ENCODE results near the gene TIE1.

Gene TIE1

GRCh38 chr1:43299101-43299500 is 1.7 kb upstream of the TIE1 start:
- in situ Hi-C loops (cut with MboI; ENCODE audit: low sequenced_read_pairs, unreplicated experiment), result no loop called here
- DNase-seq (ENCODE audit: low spot score), result no peak
- TF ChIP-seq CTCF (IDR thresholded peaks at IDR 0.05; ENCODE audit: borderline replicate concordance, control extremely low read depth, extremely low read depth, insufficient read depth, missing control alignments), result no peak

GRCh38 chr1:43302201-43302600 is 1.4 kb downstream of the TIE1 start:
- TF ChIP-seq CTCF (IDR thresholded peaks at IDR 0.05; ENCODE audit: borderline replicate concordance, control extremely low read depth, extremely low read depth, insufficient read depth, missing control alignments), result no peak
- DNase-seq (ENCODE audit: low spot score), result no peak
- in situ Hi-C loops (cut with MboI; ENCODE audit: low sequenced_read_pairs, unreplicated experiment), result no loop called here

GRCh38 chr1:43302721-43303470 is 2.1 kb downstream of the TIE1 start:
- in situ Hi-C loops (cut with MboI; ENCODE audit: low sequenced_read_pairs, unreplicated experiment), result no loop called here
- DNase-seq (ENCODE audit: low spot score), result no peak
- TF ChIP-seq CTCF (IDR thresholded peaks at IDR 0.05; ENCODE audit: borderline replicate concordance, control extremely low read depth, extremely low read depth, insufficient read depth, missing control alignments), result no peak

GRCh38 chr1:43303471-43304313 is 2.9 kb downstream of the TIE1 start:
- in situ Hi-C loops (cut with MboI; ENCODE audit: low sequenced_read_pairs, unreplicated experiment), result no loop called here
- DNase-seq (ENCODE audit: low spot score), result no peak
- TF ChIP-seq CTCF (IDR thresholded peaks at IDR 0.05; ENCODE audit: borderline replicate concordance, control extremely low read depth, extremely low read depth, insufficient read depth, missing control alignments), result no peak

- TF ChIP-seq CTCF (IDR thresholded peaks at IDR 0.05; ENCODE audit: borderline replicate concordance, control extremely low read depth, extremely low read depth, insufficient read depth, missing control alignments), result no peak
- no peak for DNase-seq (ENCODE audit: low spot score)
- in situ Hi-C loops (cut with MboI; ENCODE audit: low sequenced_read_pairs, unreplicated experiment), result no loop called here
Observed at GRCh38 chr1:43304314-43304681, 3.5 kb downstream of the TIE1 start.

GRCh38 chr1:43304771-43305300 is 4.1 kb downstream of the TIE1 start:
- no peak for DNase-seq (ENCODE audit: low spot score)
- no peak for TF ChIP-seq CTCF (IDR thresholded peaks at IDR 0.05; ENCODE audit: borderline replicate concordance, control extremely low read depth, extremely low read depth, insufficient read depth, missing control alignments)
- in situ Hi-C loops (cut with MboI; ENCODE audit: low sequenced_read_pairs, unreplicated experiment), result no loop called here

Measured in GM13976 (cell line).